ENCODE measurements around the gene LIMCH1.

- TF ChIP-seq POLR2AphosphoS5 (IDR thresholded peaks at IDR 0.05): peak in 1 of 3 donors; percentile 55
- TF ChIP-seq, protein P1, sequence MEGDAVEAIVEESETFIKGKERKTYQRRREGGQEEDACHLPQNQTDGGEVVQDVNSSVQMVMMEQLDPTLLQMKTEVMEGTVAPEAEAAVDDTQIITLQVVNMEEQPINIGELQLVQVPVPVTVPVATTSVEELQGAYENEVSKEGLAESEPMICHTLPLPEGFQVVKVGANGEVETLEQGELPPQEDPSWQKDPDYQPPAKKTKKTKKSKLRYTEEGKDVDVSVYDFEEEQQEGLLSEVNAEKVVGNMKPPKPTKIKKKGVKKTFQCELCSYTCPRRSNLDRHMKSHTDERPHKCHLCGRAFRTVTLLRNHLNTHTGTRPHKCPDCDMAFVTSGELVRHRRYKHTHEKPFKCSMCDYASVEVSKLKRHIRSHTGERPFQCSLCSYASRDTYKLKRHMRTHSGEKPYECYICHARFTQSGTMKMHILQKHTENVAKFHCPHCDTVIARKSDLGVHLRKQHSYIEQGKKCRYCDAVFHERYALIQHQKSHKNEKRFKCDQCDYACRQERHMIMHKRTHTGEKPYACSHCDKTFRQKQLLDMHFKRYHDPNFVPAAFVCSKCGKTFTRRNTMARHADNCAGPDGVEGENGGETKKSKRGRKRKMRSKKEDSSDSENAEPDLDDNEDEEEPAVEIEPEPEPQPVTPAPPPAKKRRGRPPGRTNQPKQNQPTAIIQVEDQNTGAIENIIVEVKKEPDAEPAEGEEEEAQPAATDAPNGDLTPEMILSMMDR (IDR thresholded peaks at IDR 0.05 in 8 of 11, conservative IDR thresholded peaks at IDR 0.05 in 3 of 11): no peak
Measured at GRCh38 chr4:41545238-41545637, 7.3 kb downstream of the LIMCH1 start.
